ENCODE results near the gene UROC1. TPM values are rescaled to one million over a fixed set of nuclear protein-coding genes. Genes with fewer than 3 reads are reported as not detected.

Gene UROC1
- total and polyA plus RNA-seq, 2 of the 4 experiments (the other 2 are of a cell fraction) = not detected

DNA sequence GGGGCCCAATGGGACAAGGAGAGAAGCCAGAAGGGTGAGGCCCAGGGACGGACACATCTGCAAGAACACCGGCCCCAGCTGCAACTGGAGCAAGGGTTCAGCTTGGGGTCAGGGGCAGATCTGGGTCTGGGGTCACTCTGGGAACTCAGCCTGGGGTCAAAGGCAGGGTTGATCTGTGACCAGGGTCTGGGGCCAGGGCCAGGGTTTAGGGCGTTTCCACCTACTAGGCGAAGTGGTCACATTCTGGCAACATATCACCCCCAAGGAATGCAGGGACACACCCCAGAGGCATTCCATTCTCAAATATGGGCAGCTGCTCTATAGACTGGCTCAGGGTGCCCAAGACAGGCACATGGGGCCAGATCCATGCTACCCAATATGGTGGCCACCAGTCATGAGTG is 9.0 kb downstream of the UROC1 start:
- no peak overlapping the region for H3K9ac ChIP-seq (ENCODE audit: low read depth, low read length)
- H3K27me3 ChIP-seq (ENCODE audit: control insufficient read depth, insufficient read depth, low read length) = peaks cover 27% of the 10 kb centered on the region; the same call in 1 of the 2 replicates
- no peak overlapping the region for H2BK5ac ChIP-seq (ENCODE audit: low read depth, low read length, poor library complexity, severe bottlenecking)
- H3K4ac ChIP-seq (ENCODE audit: low read depth, low read length) = no peak overlapping the region
- DNase-seq = no peak
- no peak overlapping the region for H3K4me3 ChIP-seq (ENCODE audit: insufficient read depth, low read depth, low read length)
- ChIA-PET CTCF (no interaction called here), POLR2A (ENCODE audit: unreplicated experiment) (no interaction called here)
- intact Hi-C loops (cut with micrococcal nuclease) = no loop called here
- no peak overlapping the region for H2AK5ac ChIP-seq (ENCODE audit: low read depth, low read length)
- H3K9me3 ChIP-seq (ENCODE audit: control insufficient read depth, insufficient read depth, low read length) = no peaks in the 10 kb centered on the region
- H3K18ac ChIP-seq (ENCODE audit: low read depth, low read length) = no peak overlapping the region
- no peaks in the 10 kb centered on the region for H4K20me1 ChIP-seq (ENCODE audit: insufficient read depth, low read length)
- H2BK120ac ChIP-seq (ENCODE audit: low read depth, low read length) = no peak overlapping the region
- H2AK9ac ChIP-seq (replicated peaks; ENCODE audit: low read depth, low read length, poor library complexity) = no peak overlapping the region
- no peak overlapping the region for H3K14ac ChIP-seq (replicated peaks; ENCODE audit: low read depth, low read length)
- no peak overlapping the region for H2BK20ac ChIP-seq (ENCODE audit: low read depth, low read length)
- H3K36me3 ChIP-seq (ENCODE audit: control insufficient read depth, insufficient read depth, low read length) = no peaks in the 10 kb centered on the region
- no TSS peak for BruUV-seq (replicated peaks)
- no peak overlapping the region for H3K56ac ChIP-seq (ENCODE audit: extremely low read depth, insufficient read depth, low read length)
- no peak overlapping the region for H3K27ac ChIP-seq (ENCODE audit: insufficient read depth, low read length)
- peak overlapping the region; percentile 59 for H2AFZ ChIP-seq (replicated peaks; ENCODE audit: low read length, poor library complexity)
- H3K4me1 ChIP-seq (ENCODE audit: control insufficient read depth, insufficient read depth, low read length) = no peaks in the 10 kb centered on the region
- no peak overlapping the region for H4K91ac ChIP-seq (ENCODE audit: insufficient read depth, low read depth, low read length)
- in situ Hi-C loops (cut with MboI; ENCODE audit: low sequenced_read_pairs) = no loop called here
- H3K9me1 ChIP-seq (ENCODE audit: insufficient read depth, low read length) = no peaks in the 10 kb centered on the region
- ATAC-seq (ENCODE audit: low read depth) = 0 out of 2 replicates have a peak, but pooled peaks have one; percentile 11
- dilution Hi-C loops (cut with HindIII; ENCODE audit: low sequenced_read_pairs, unreplicated experiment) = no loop called here
- H4K8ac ChIP-seq (ENCODE audit: low read depth in 2 of 2, low read length in 2 of 2) = no peak overlapping the region
- no peak overlapping the region for H2BK15ac ChIP-seq (ENCODE audit: low read depth, low read length)
- H4K5ac ChIP-seq (ENCODE audit: low read depth, low read length) = no peak overlapping the region
- WGBS, 2 experiments (ENCODE audit: extremely low coverage in 2 of 2, insufficient read length in 1 of 2) = no CpG with 5 or more reads among the region's 4 CpGs
- no peaks in the 10 kb centered on the region for H3K79me1 ChIP-seq (ENCODE audit: low read depth in 1 of 2, low read length in 2 of 2)
- TF ChIP-seq RCOR1 (IDR thresholded peaks at IDR 0.05; ENCODE audit: insufficient replicate concordance, low read length) (no peak), MXI1 (IDR thresholded peaks at IDR 0.05; ENCODE audit: borderline replicate concordance, low read depth, low read length) (no peak), MAFK (IDR thresholded peaks at IDR 0.05; ENCODE audit: low read depth, low read length) (no peak), RAD21 (IDR thresholded peaks at IDR 0.05; ENCODE audit: low read length) (no peak), SMC3 (IDR thresholded peaks at IDR 0.05; ENCODE audit: low read depth, low read length) (no peak), RFX5 (IDR thresholded peaks at IDR 0.05; ENCODE audit: low read depth, low read length) (no peak), CEBPB (IDR thresholded peaks at IDR 0.05; ENCODE audit: low read depth, low read length) (no peak), POLR2A (IDR thresholded peaks at IDR 0.05; ENCODE audit: low read depth, low read length) (no peak), NFE2L2 (IDR thresholded peaks at IDR 0.05; ENCODE audit: low read depth, low read length) (no peak), FOS (IDR thresholded peaks at IDR 0.05; ENCODE audit: low read depth, low read length) (no peak), BHLHE40 (IDR thresholded peaks at IDR 0.05; ENCODE audit: low read depth, low read length) (no peak), CHD1 (IDR thresholded peaks at IDR 0.05; ENCODE audit: low read depth, low read length) (no peak)
- TF ChIP-seq, protein P1, sequence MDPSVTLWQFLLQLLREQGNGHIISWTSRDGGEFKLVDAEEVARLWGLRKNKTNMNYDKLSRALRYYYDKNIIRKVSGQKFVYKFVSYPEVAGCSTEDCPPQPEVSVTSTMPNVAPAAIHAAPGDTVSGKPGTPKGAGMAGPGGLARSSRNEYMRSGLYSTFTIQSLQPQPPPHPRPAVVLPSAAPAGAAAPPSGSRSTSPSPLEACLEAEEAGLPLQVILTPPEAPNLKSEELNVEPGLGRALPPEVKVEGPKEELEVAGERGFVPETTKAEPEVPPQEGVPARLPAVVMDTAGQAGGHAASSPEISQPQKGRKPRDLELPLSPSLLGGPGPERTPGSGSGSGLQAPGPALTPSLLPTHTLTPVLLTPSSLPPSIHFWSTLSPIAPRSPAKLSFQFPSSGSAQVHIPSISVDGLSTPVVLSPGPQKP (IDR thresholded peaks at IDR 0.05; ENCODE audit: borderline replicate concordance, low read depth, low read length) = no peak
- TF ChIP-seq, protein P2, sequence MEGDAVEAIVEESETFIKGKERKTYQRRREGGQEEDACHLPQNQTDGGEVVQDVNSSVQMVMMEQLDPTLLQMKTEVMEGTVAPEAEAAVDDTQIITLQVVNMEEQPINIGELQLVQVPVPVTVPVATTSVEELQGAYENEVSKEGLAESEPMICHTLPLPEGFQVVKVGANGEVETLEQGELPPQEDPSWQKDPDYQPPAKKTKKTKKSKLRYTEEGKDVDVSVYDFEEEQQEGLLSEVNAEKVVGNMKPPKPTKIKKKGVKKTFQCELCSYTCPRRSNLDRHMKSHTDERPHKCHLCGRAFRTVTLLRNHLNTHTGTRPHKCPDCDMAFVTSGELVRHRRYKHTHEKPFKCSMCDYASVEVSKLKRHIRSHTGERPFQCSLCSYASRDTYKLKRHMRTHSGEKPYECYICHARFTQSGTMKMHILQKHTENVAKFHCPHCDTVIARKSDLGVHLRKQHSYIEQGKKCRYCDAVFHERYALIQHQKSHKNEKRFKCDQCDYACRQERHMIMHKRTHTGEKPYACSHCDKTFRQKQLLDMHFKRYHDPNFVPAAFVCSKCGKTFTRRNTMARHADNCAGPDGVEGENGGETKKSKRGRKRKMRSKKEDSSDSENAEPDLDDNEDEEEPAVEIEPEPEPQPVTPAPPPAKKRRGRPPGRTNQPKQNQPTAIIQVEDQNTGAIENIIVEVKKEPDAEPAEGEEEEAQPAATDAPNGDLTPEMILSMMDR (conservative IDR thresholded peaks at IDR 0.05; ENCODE audit: low read depth, low read length) = no peak
- no peak overlapping the region for H3K23ac ChIP-seq (ENCODE audit: low read depth, low read length)
- H3K4me2 ChIP-seq (ENCODE audit: low read depth, low read length) = no peak overlapping the region
